HepG2 (cell line): Measurements from ENCODE around the gene ATP2B2. TPM values are rescaled to one million over a fixed set of nuclear protein-coding genes. Genes with fewer than 3 reads are reported as not detected.

Experiments used
- ATAC-seq: fragments of 200-7000 bp; cut with Tn5 transposase; 3 replicates; pipeline ENCODE4 v1.9.1; 2020; ENCODE audit warnings: mild to moderate bottlenecking, moderate library complexity
- BruUV-seq: library from RNA; stranded (reverse); fragments of 400-500 nt; replicated peaks from 2 replicates; lab custom pipeline; 2021; lab: Mats Ljungman, UMichigan
- CTCF ChIA-PET: fragments of 300-600 bp; formaldehyde crosslinking; extraction: SDS; loops from one replicate; lab custom pipeline; 2021; ENCODE audit warnings: low total read pairs, inconsistent platforms, low intra/inter-chr PET ratio; lab: Yijun Ruan, JAX
- POLR2A ChIA-PET: fragments of 350-600 bp; sonication (Branson Sonifier 250); formaldehyde crosslinking; loops from one replicate; lab custom pipeline; 2020; ENCODE audit warnings: antibody characterized with exemption, inconsistent platforms; lab: Yijun Ruan, JAX
- DNase-seq: peaks from one replicate; pipeline ENCODE4 v3.0.0-alpha.2; 2015; ENCODE audit warnings: low spot score
- FAIRE-seq: peaks from 3 replicates; lab custom pipeline; 2011; peaks lifted over from hg19 to GRCh38; lab: Jason Lieb, UNC
- H2AFZ ChIP-seq: one replicate; pipeline ENCODE4 v1.6.1; 2011; ENCODE audit warnings: low read length, inconsistent platforms
- H3K27ac ChIP-seq: fragments of 300-600 bp; 3 replicates; pipeline ENCODE4 v1.8.0; 2011; ENCODE audit warnings: mixed run types, mild to moderate bottlenecking, mixed read lengths, low read length, inconsistent platforms; ENCODE audit not compliant: insufficient read depth; ENCODE audit errors: extremely low read length
- H3K27me3 ChIP-seq, 2 experiments: fragments of 200-600 bp in 1 of 2; 2 replicates in 1 of 2; 3 replicates in 1 of 2; pipeline versions ENCODE4 v1.6.0 to v1.8.0; 2011; ENCODE audit warnings: low read length in 2 of 2, mild to moderate bottlenecking in 2 of 2, moderate library complexity in 2 of 2, inconsistent platforms in 1 of 2; ENCODE audit not compliant: insufficient read depth in 2 of 2, control insufficient read depth in 1 of 2
- H3K36me3 ChIP-seq, 2 experiments: fragments of 200-600 bp in 1 of 2; replicated peaks in 1 of 2; 2 replicates in 1 of 2; 3 replicates in 1 of 2; pipeline versions ENCODE4 v1.5.1 to v1.8.0; 2011; ENCODE audit warnings: low read length in 2 of 2, inconsistent platforms in 1 of 2; ENCODE audit not compliant: insufficient read depth in 2 of 2, control insufficient read depth in 1 of 2
- H3K4me1 ChIP-seq: 2 replicates; pipeline ENCODE4 v1.5.1; 2012; ENCODE audit warnings: low read length, inconsistent platforms; ENCODE audit not compliant: insufficient read depth
- H3K4me2 ChIP-seq: 2 replicates; pipeline ENCODE4 v1.6.0; 2011; ENCODE audit warnings: low read depth, low read length, inconsistent platforms
- H3K4me3 ChIP-seq, 3 experiments: fragments of 200-600 bp in 1 of 3; sonication (generic), shearing (Covaris generic) in 1 of 3; replicated peaks in 1 of 3; 2 replicates each; pipeline ENCODE4 v1.5.1; 2011 to 2016; ENCODE audit warnings: low read length in 3 of 3, inconsistent platforms in 2 of 3, low read depth in 2 of 3, mild to moderate bottlenecking in 2 of 3, control low read depth in 1 of 3, mixed read lengths in 1 of 3; ENCODE audit not compliant: insufficient read depth in 1 of 3
- H3K79me2 ChIP-seq: one replicate; pipeline ENCODE4 v1.6.1; 2011; ENCODE audit warnings: low read length, inconsistent platforms; ENCODE audit not compliant: insufficient read depth
- H3K9ac ChIP-seq: 2 replicates; pipeline ENCODE4 v1.6.0; 2011; ENCODE audit warnings: mild to moderate bottlenecking, low read depth, low read length, inconsistent platforms; ENCODE audit not compliant: insufficient read depth
- H3K9me3 ChIP-seq: 2 replicates; pipeline ENCODE4 v1.5.1; 2012; ENCODE audit warnings: mild to moderate bottlenecking, low read length
- H4K20me1 ChIP-seq: 2 replicates; pipeline ENCODE4 v1.6.0; 2011; ENCODE audit warnings: inconsistent platforms, mild to moderate bottlenecking, low read length, moderate library complexity; ENCODE audit not compliant: insufficient read depth
- IRF1 ChIP-seq: sonication (generic); formaldehyde crosslinking; IDR thresholded peaks from 2 replicates; pipeline ENCODE4 v1.4.0; 2020; ENCODE audit warnings: low read depth, mild to moderate bottlenecking, missing genetic modification reagents
- MNT ChIP-seq: fragments of 450-650 bp; IDR thresholded peaks from 2 replicates; pipeline ENCODE4 v1.6.1; 2016
- REST ChIP-seq, 2 experiments: IDR thresholded peaks; 2 replicates each; pipeline ENCODE4 v1.6.1; 2011 to 2012; ENCODE audit warnings: low read length in 2 of 2, borderline replicate concordance in 1 of 2, low read depth in 1 of 2, mild to moderate bottlenecking in 1 of 2, moderate library complexity in 1 of 2
- RXRA ChIP-seq: sonication (generic); formaldehyde crosslinking; IDR thresholded peaks from 2 replicates; pipeline ENCODE4 v1.5.1; 2020; ENCODE audit warnings: missing genetic modification reagents
- ZNF124 ChIP-seq: sonication (generic); formaldehyde crosslinking; IDR thresholded peaks from 2 replicates; pipeline ENCODE4 v1.4.0; 2020; ENCODE audit warnings: missing genetic modification reagents
- WGBS: methylation state at CpG from one replicate; pipeline ENCODE4 v1.1.6; 2017; ENCODE audit warnings: low lambda C conversion rate; 5-methylcytosine and 5-hydroxymethylcytosine counted together
- in situ Hi-C: cut with HindIII; loops from 2 replicates; pipeline ENCODE4 v1.10.0; 2017; ENCODE audit warnings: low pct_unique_long_range_greater_than_20kb; ENCODE audit not compliant: extremely low pct_ligation_motif_present
- intact Hi-C: fragments of 100-400 bp; cut with micrococcal nuclease; formaldehyde crosslinking; loops from one replicate; pipeline ENCODE4 v1.10.0; 2022; ENCODE audit not compliant: unreplicated experiment
- polyA plus RNA-seq, 8 experiments: library from polyadenylated mRNA; depleted of rRNA in 3 of 8; stranded (reverse) in 7 of 8; unstranded in 1 of 8; fragments of >200 nt; fragmentation: Illumina TruSeq in 4 of 8; extraction: Trizol in 4 of 8; gene quantifications; 2 replicates each; pipeline versions ENCODE4 v1.2.1 to v1.2.3, GENCODE V29; 2011 to 2016; ENCODE audit warnings: low read depth in 4 of 8, missing spikeins in 1 of 8, mixed read lengths in 1 of 8; ENCODE audit not compliant: insufficient read depth in 1 of 8
- total RNA-seq, 5 experiments: library from RNA; depleted of rRNA; stranded (reverse); fragments of >200 nt; fragmentation: Illumina TruSeq; extraction: Trizol; gene quantifications; 2 replicates each; pipeline ENCODE4 v1.2.3, GENCODE V29; 2016; ENCODE audit warnings: low read depth in 1 of 5

Gene ATP2B2
- total and polyA plus RNA-seq, 2 of the 13 experiments (the other 11 are each of a cell fraction or from before 2014, with no cell fraction given) = 1.5 to 2.3 TPM

GRCh38 chr3:10331320-10331719, 174.1 kb downstream of the ATP2B2 start (continued):
- TF ChIP-seq IRF1 (CRISPR knock-in tag) = no peak

GRCh38 chr3:10330319-10330718, 175.1 kb downstream of the ATP2B2 start:
- FAIRE-seq = no peak
- no CpG with 5 or more reads among the region's 12 CpGs for WGBS

GRCh38 chr3:10329495-10330015, 175.8 kb downstream of the ATP2B2 start:
- no peak for ATAC-seq
- Histone ChIP-seq H3K36me3 (no peaks in the 10 kb centered on the region), H3K4me1 (no peaks in the 10 kb centered on the region), H3K4me3 (no peak overlapping the region), H3K79me2 (no peaks in the 10 kb centered on the region), H2AFZ (no peak overlapping the region), H3K4me2 (no peak overlapping the region), H3K9me3 (no peaks in the 10 kb centered on the region), H3K27ac (no peak overlapping the region), H3K27me3 (peaks cover 0 to 20% of the 10 kb centered on the region in 2 experiments; a peak in 3 of 5 replicates), H3K9ac (no peak overlapping the region), H4K20me1 (no peaks in the 10 kb centered on the region)
- FAIRE-seq = no peak
- no peak for DNase-seq
- TF ChIP-seq MNT (0 out of 2 replicates have a peak, but pooled peaks have one; percentile 31), REST (IDR thresholded peaks at IDR 0.05; ENCODE audit: borderline replicate concordance in 1 of 2, low read depth in 1 of 2, low read length in 2 of 2) (no peak), RXRA (CRISPR knock-in tag) (no peak)
- POLR2A ChIA-PET = no interaction called here
- WGBS = 40% methylated on average over 14 of the region's 14 CpGs
- BruUV-seq = no TSS peak
- in situ Hi-C loops = no loop called here
- intact Hi-C loops = no loop called here
- CTCF ChIA-PET = no interaction called here

More at GRCh38 chr3:10330319-10330718, 175.1 kb downstream of the ATP2B2 start:
- BruUV-seq = no TSS peak
- no peak overlapping the region for H3K27ac ChIP-seq
- intact Hi-C loops = no loop called here
- ATAC-seq (no peak), DNase-seq (no peak)
- no peak overlapping the region for H2AFZ ChIP-seq
- no peaks in the 10 kb centered on the region for H3K9me3 ChIP-seq
- no peak for TF ChIP-seq ZNF124 (CRISPR knock-in tag)
- H4K20me1 ChIP-seq = no peaks in the 10 kb centered on the region
- ChIA-PET CTCF (no interaction called here), POLR2A (no interaction called here)
- no peak overlapping the region for H3K4me3 ChIP-seq
- H3K9ac ChIP-seq = no peak overlapping the region
- in situ Hi-C loops = no loop called here
- no peaks in the 10 kb centered on the region for H3K79me2 ChIP-seq
- peaks cover 0 to 20% of the 10 kb centered on the region in 2 experiments; a peak in 3 of 5 replicates for H3K27me3 ChIP-seq
- H3K36me3 ChIP-seq = no peaks in the 10 kb centered on the region
- H3K4me2 ChIP-seq = no peak overlapping the region
- H3K4me1 ChIP-seq = peaks cover 7% of the 10 kb centered on the region
